Upper lobe of left lung (tissue), 4 donors: ENCODE measurements around the gene HS3ST6.

Experiments used
- CTCF ChIP-seq, 6 experiments: fragments of 450-650 bp in 4 of 6; fragments of 200-600 bp in 2 of 6; sonication (generic) in 2 of 6; IDR thresholded peaks; one replicate each; pipeline ENCODE4 v1.5.1; 2016 to 2019; ENCODE audit warnings: antibody characterized with exemption in 6 of 6
- EP300 ChIP-seq, 4 donors: sonication (generic); formaldehyde crosslinking; IDR thresholded peaks; one replicate each; pipeline ENCODE4 v1.5.1; 2017; ENCODE audit warnings: antibody characterized with exemption in 4 of 4, control low read depth in 2 of 4
- POLR2A ChIP-seq, 4 donors: fragments of 450-650 bp; IDR thresholded peaks; one replicate each; pipeline ENCODE4 v1.5.1; 2016 to 2017; ENCODE audit warnings: antibody characterized with exemption in 4 of 4, mild to moderate bottlenecking in 2 of 4
- POLR2AphosphoS5 ChIP-seq, 2 donors: sonication (generic); formaldehyde crosslinking; IDR thresholded peaks; one replicate each; pipeline ENCODE4 v1.5.1; 2017; ENCODE audit warnings: antibody characterized with exemption in 2 of 2

- no peak for TF ChIP-seq CTCF (IDR thresholded peaks at IDR 0.05)
- TF ChIP-seq POLR2A (IDR thresholded peaks at IDR 0.05), result no peak
- TF ChIP-seq POLR2AphosphoS5 (IDR thresholded peaks at IDR 0.05), result no peak
- no peak for TF ChIP-seq EP300 (IDR thresholded peaks at IDR 0.05)
These were observed 35.5 kb upstream of the HS3ST6 start for GRCh38 chr16:1953734-1954133.
